ENCODE measurements around the gene GMDS. TPM values are rescaled to one million over a fixed set of nuclear protein-coding genes. Genes with fewer than 3 reads are reported as not detected.

The GMDS gene
- total and polyA plus RNA-seq, 2 of the 4 experiments (the other 2 are of a cell fraction): 7.3 to 21.9 TPM

- ATAC-seq (ENCODE audit: low read depth) (no peak), DNase-seq (no peak)
- H3K18ac ChIP-seq (ENCODE audit: low read depth, low read length): no peak overlapping the region
- no peaks in the 10 kb centered on the region for H3K79me1 ChIP-seq (ENCODE audit: low read depth in 1 of 2, low read length in 2 of 2)
- H4K5ac ChIP-seq (ENCODE audit: low read depth, low read length): no peak overlapping the region
- no peak overlapping the region for H2BK15ac ChIP-seq (ENCODE audit: low read depth, low read length)
- no peak overlapping the region for H3K4ac ChIP-seq (ENCODE audit: low read depth, low read length)
- no peak overlapping the region for H3K4me2 ChIP-seq (ENCODE audit: low read depth, low read length)
- no peak overlapping the region for H4K91ac ChIP-seq (ENCODE audit: insufficient read depth, low read depth, low read length)
- H3K27ac ChIP-seq (ENCODE audit: insufficient read depth, low read length): no peak overlapping the region
- no peak overlapping the region for H2AK5ac ChIP-seq (ENCODE audit: low read depth, low read length)
- H3K56ac ChIP-seq (ENCODE audit: extremely low read depth, insufficient read depth, low read length): no peak overlapping the region
- H2BK5ac ChIP-seq (ENCODE audit: low read depth, low read length, poor library complexity, severe bottlenecking): no peak overlapping the region
- H3K4me3 ChIP-seq (ENCODE audit: insufficient read depth, low read depth, low read length): no peak overlapping the region
- in situ Hi-C loops (cut with MboI; ENCODE audit: low sequenced_read_pairs): no loop called here
- no peak overlapping the region for H3K23ac ChIP-seq (ENCODE audit: low read depth, low read length)
- no peak overlapping the region for H2AFZ ChIP-seq (replicated peaks; ENCODE audit: low read length, poor library complexity)
- no peak overlapping the region for H2BK20ac ChIP-seq (ENCODE audit: low read depth, low read length)
- peaks cover 5% of the 10 kb centered on the region; the same call in 1 of the 2 replicates for H3K9me1 ChIP-seq (ENCODE audit: insufficient read depth, low read length)
- no peak overlapping the region for H3K9ac ChIP-seq (ENCODE audit: low read depth, low read length)
- TF ChIP-seq, protein P1, sequence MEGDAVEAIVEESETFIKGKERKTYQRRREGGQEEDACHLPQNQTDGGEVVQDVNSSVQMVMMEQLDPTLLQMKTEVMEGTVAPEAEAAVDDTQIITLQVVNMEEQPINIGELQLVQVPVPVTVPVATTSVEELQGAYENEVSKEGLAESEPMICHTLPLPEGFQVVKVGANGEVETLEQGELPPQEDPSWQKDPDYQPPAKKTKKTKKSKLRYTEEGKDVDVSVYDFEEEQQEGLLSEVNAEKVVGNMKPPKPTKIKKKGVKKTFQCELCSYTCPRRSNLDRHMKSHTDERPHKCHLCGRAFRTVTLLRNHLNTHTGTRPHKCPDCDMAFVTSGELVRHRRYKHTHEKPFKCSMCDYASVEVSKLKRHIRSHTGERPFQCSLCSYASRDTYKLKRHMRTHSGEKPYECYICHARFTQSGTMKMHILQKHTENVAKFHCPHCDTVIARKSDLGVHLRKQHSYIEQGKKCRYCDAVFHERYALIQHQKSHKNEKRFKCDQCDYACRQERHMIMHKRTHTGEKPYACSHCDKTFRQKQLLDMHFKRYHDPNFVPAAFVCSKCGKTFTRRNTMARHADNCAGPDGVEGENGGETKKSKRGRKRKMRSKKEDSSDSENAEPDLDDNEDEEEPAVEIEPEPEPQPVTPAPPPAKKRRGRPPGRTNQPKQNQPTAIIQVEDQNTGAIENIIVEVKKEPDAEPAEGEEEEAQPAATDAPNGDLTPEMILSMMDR (conservative IDR thresholded peaks at IDR 0.05; ENCODE audit: low read depth, low read length): no peak
- no peak for TF ChIP-seq SMC3 (IDR thresholded peaks at IDR 0.05; ENCODE audit: low read depth, low read length)
- TF ChIP-seq BHLHE40 (IDR thresholded peaks at IDR 0.05; ENCODE audit: low read depth, low read length): no peak
- TF ChIP-seq RCOR1 (IDR thresholded peaks at IDR 0.05; ENCODE audit: insufficient replicate concordance, low read length): no peak
- no peak for TF ChIP-seq MXI1 (IDR thresholded peaks at IDR 0.05; ENCODE audit: borderline replicate concordance, low read depth, low read length)
- no peak for TF ChIP-seq MAZ (IDR thresholded peaks at IDR 0.05; ENCODE audit: borderline replicate concordance, low read depth, low read length)
- TF ChIP-seq, protein P2, sequence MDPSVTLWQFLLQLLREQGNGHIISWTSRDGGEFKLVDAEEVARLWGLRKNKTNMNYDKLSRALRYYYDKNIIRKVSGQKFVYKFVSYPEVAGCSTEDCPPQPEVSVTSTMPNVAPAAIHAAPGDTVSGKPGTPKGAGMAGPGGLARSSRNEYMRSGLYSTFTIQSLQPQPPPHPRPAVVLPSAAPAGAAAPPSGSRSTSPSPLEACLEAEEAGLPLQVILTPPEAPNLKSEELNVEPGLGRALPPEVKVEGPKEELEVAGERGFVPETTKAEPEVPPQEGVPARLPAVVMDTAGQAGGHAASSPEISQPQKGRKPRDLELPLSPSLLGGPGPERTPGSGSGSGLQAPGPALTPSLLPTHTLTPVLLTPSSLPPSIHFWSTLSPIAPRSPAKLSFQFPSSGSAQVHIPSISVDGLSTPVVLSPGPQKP (IDR thresholded peaks at IDR 0.05; ENCODE audit: borderline replicate concordance, low read depth, low read length): no peak
- TF ChIP-seq USF2 (IDR thresholded peaks at IDR 0.05; ENCODE audit: low read depth, low read length): no peak
- no peak for TF ChIP-seq RAD21 (IDR thresholded peaks at IDR 0.05; ENCODE audit: low read length)
- no peak for TF ChIP-seq CEBPB (IDR thresholded peaks at IDR 0.05; ENCODE audit: low read depth, low read length)
- TF ChIP-seq NFE2L2 (IDR thresholded peaks at IDR 0.05; ENCODE audit: low read depth, low read length): no peak
- no peak for TF ChIP-seq FOS (IDR thresholded peaks at IDR 0.05; ENCODE audit: low read depth, low read length)
- TF ChIP-seq CHD1 (IDR thresholded peaks at IDR 0.05; ENCODE audit: low read depth, low read length): no peak
- no peak for TF ChIP-seq MAFK (IDR thresholded peaks at IDR 0.05; ENCODE audit: low read depth, low read length)
- TF ChIP-seq POLR2A (IDR thresholded peaks at IDR 0.05; ENCODE audit: low read depth, low read length): no peak
- H3K9me3 ChIP-seq (ENCODE audit: control insufficient read depth, insufficient read depth, low read length): no peaks in the 10 kb centered on the region
- no peaks in the 10 kb centered on the region for H3K36me3 ChIP-seq (ENCODE audit: control insufficient read depth, insufficient read depth, low read length)
- BruUV-seq (replicated peaks): no TSS peak
- CTCF ChIA-PET: no interaction called here
- peaks cover 7% of the 10 kb centered on the region; the same call in 1 of the 2 replicates for H3K4me1 ChIP-seq (ENCODE audit: control insufficient read depth, insufficient read depth, low read length)
- H2AK9ac ChIP-seq (replicated peaks; ENCODE audit: low read depth, low read length, poor library complexity): no peak overlapping the region
- no peak overlapping the region for H4K8ac ChIP-seq (ENCODE audit: low read depth in 2 of 2, low read length in 2 of 2)
- H4K20me1 ChIP-seq (ENCODE audit: insufficient read depth, low read length): no peaks in the 10 kb centered on the region
- no peaks in the 10 kb centered on the region for H3K27me3 ChIP-seq (ENCODE audit: control insufficient read depth, insufficient read depth, low read length)
- dilution Hi-C loops (cut with HindIII; ENCODE audit: low sequenced_read_pairs, unreplicated experiment): no loop called here
- H3K14ac ChIP-seq (replicated peaks; ENCODE audit: low read depth, low read length): no peak overlapping the region
- 87% methylated on average over 2 of the region's 4 CpGs; no CpG with 5 or more reads in 1 of the 2 experiments for WGBS, 2 experiments (ENCODE audit: extremely low coverage in 2 of 2, insufficient read length in 1 of 2)
- intact Hi-C loops (cut with micrococcal nuclease): loop anchor here (10.0 kb wide), 1 partner anchor 419 kb away; no protein-coding TSS in a partner anchor
- no peak overlapping the region for H2BK120ac ChIP-seq (ENCODE audit: low read depth, low read length)
- POLR2A ChIA-PET (ENCODE audit: unreplicated experiment): no interaction called here
These were observed 211.9 kb downstream of the GMDS start for GRCh38 chr6:2033544-2033943.
